ENCODE data around the gene MYOZ3. TPM values are rescaled to one million over a fixed set of nuclear protein-coding genes. Genes with fewer than 3 reads are reported as not detected.

Gene MYOZ3
- total RNA-seq, 1 experiment from 2014 or later: 0.10 TPM

DNA sequence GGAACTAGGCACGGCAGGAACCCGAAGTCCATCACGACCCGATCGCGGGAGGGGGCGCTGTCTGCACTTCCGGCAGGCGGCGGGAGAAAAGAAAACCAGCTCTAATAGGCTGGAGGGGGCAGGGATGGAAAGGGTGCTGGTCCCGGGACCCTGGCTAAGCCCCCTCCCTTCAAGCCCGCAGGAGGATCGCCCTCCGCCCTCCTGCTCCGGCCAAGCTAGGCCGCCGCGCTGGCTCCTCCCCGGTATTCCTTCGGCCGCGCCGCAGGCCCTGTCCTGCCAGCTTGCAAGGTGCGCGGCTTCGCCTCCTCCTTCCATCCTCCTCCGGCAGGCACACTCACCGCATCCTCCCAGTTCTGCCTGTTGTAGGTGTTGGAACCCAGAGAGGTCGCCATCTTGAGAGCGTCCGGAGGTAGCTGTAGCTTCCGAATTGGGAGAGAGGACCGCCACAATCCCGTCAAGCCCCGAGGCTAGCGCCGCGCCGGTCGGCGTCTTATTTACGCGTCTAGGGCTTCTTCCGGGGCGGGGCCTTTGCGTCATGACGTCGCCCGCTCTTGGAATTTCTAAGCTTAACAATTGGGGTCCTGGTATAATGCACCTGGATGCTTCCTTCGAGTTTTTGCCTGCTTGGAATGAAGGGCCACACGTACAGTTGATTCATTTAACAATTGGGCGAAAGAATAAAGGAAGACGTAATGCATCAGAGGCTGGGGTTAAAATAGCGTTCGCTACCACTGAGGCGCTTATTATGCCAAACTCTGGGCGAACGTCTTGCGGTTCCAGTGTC is 39.7 kb downstream of the MYOZ3 start, which contains the start of gene RBM22 (continued):
- TF ChIP-seq, protein P1, sequence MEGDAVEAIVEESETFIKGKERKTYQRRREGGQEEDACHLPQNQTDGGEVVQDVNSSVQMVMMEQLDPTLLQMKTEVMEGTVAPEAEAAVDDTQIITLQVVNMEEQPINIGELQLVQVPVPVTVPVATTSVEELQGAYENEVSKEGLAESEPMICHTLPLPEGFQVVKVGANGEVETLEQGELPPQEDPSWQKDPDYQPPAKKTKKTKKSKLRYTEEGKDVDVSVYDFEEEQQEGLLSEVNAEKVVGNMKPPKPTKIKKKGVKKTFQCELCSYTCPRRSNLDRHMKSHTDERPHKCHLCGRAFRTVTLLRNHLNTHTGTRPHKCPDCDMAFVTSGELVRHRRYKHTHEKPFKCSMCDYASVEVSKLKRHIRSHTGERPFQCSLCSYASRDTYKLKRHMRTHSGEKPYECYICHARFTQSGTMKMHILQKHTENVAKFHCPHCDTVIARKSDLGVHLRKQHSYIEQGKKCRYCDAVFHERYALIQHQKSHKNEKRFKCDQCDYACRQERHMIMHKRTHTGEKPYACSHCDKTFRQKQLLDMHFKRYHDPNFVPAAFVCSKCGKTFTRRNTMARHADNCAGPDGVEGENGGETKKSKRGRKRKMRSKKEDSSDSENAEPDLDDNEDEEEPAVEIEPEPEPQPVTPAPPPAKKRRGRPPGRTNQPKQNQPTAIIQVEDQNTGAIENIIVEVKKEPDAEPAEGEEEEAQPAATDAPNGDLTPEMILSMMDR (IDR thresholded peaks at IDR 0.05 in 2 of 3, conservative IDR thresholded peaks at IDR 0.05 in 1 of 3; ENCODE audit: borderline replicate concordance in 1 of 3, insufficient read depth in 1 of 3, low read depth in 2 of 3, low read length in 2 of 3): peak; percentile 32 to 69 (median 55); a peak in 5 of 6 replicates
- TF ChIP-seq, protein P2, sequence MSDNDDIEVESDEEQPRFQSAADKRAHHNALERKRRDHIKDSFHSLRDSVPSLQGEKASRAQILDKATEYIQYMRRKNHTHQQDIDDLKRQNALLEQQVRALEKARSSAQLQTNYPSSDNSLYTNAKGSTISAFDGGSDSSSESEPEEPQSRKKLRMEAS (IDR thresholded peaks at IDR 0.05): peak; percentile 28; the same call in 1 of the 2 replicates
- TF ChIP-seq FOSL1 (IDR thresholded peaks at IDR 0.05; ENCODE audit: low read depth) (no peak), POLR2A (IDR thresholded peaks at IDR 0.05; ENCODE audit: borderline replicate concordance, extremely low read depth, insufficient read depth, insufficient read length) (peak; percentile 87)

GRCh38 chr5:150703762-150704161 is 42.7 kb downstream of the MYOZ3 start:
- no peaks in the 10 kb centered on the region for H4K20me1 ChIP-seq (ENCODE audit: insufficient read depth)
- H3K4me3 ChIP-seq (replicated peaks in 1 of 2; ENCODE audit: low read depth in 1 of 2, low read length in 2 of 2): no peak overlapping the region
- ChIA-PET POLR2A (no interaction called here), CTCF (no interaction called here), RAD21 (ENCODE audit: low non-redundant PET in 1 of 2, low total read pairs in 2 of 2, uncharacterized antibody in 2 of 2, unreplicated experiment in 2 of 2) (no interaction called here)
- no peak overlapping the region for H3K9ac ChIP-seq (ENCODE audit: low read length)
- H3K79me2 ChIP-seq (ENCODE audit: insufficient read depth, low read length): peaks cover 19% of the 10 kb centered on the region
- H2AFZ ChIP-seq (ENCODE audit: low read depth, low read length, poor library complexity, severe bottlenecking): no peak overlapping the region
- H3K9me2 ChIP-seq (ENCODE audit: insufficient read depth): no peaks in the 10 kb centered on the region
- H3K36me3 ChIP-seq (ENCODE audit: control insufficient read depth in 1 of 2, insufficient read depth in 2 of 2, low read length in 2 of 2): peaks cover 4 to 5% of the 10 kb centered on the region in 2 experiments; a peak in 3 of 4 replicates
- H3K27ac ChIP-seq (ENCODE audit: low read depth, low read length): no peak overlapping the region
- peaks cover 2 to 15% of the 10 kb centered on the region in 2 experiments; a peak in 3 of 4 replicates for H3K4me1 ChIP-seq (ENCODE audit: control insufficient read depth in 1 of 2, insufficient read depth in 2 of 2, low read length in 2 of 2)
- no TSS peak for BruUV-seq (replicated peaks)
- TF ChIP-seq SRF (IDR thresholded peaks at IDR 0.05; ENCODE audit: low read depth) (no peak), RAD21 (IDR thresholded peaks at IDR 0.05; ENCODE audit: low read depth) (no peak), YY1 (IDR thresholded peaks at IDR 0.05; ENCODE audit: extremely low read depth, insufficient replicate concordance, low read depth, low read length) (no peak), SP1 (IDR thresholded peaks at IDR 0.05; ENCODE audit: low read depth) (no peak), TCF7L2 (IDR thresholded peaks at IDR 0.05; ENCODE audit: borderline replicate concordance, extremely low read depth, insufficient read depth, insufficient read length) (no peak), EZH2phosphoT487 (IDR thresholded peaks at IDR 0.05; ENCODE audit: borderline replicate concordance) (no peak), REST (IDR thresholded peaks at IDR 0.05; ENCODE audit: low read depth) (no peak)
- TF ChIP-seq, protein P3, sequence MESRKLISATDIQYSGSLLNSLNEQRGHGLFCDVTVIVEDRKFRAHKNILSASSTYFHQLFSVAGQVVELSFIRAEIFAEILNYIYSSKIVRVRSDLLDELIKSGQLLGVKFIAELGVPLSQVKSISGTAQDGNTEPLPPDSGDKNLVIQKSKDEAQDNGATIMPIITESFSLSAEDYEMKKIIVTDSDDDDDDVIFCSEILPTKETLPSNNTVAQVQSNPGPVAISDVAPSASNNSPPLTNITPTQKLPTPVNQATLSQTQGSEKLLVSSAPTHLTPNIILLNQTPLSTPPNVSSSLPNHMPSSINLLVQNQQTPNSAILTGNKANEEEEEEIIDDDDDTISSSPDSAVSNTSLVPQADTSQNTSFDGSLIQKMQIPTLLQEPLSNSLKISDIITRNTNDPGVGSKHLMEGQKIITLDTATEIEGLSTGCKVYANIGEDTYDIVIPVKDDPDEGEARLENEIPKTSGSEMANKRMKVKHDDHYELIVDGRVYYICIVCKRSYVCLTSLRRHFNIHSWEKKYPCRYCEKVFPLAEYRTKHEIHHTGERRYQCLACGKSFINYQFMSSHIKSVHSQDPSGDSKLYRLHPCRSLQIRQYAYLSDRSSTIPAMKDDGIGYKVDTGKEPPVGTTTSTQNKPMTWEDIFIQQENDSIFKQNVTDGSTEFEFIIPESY (IDR thresholded peaks at IDR 0.05; ENCODE audit: extremely low read depth, insufficient replicate concordance, low read length): no peak
- H3K27me3 ChIP-seq (ENCODE audit: insufficient read depth, low read length): no peaks in the 10 kb centered on the region
- DNase-seq (ENCODE audit: low read depth, low spot score) (no peak), ATAC-seq (no peak)
- intact Hi-C loops (cut with micrococcal nuclease): loop anchor here (5.0 kb wide), 2 partner anchors 54 to 246 kb away; partner anchors contain the start of gene DCTN4
- H3K4me2 ChIP-seq (ENCODE audit: low read length): no peak overlapping the region
- H3K9me3 ChIP-seq (ENCODE audit: control insufficient read depth in 1 of 2, insufficient read depth in 1 of 2, low read depth in 1 of 2, low read length in 2 of 2): no peaks in the 10 kb centered on the region

Measured in HCT116 (cell line).